Stimulated activated CD8-positive, alpha-beta memory T cell treated with anti-CD3 and anti-CD28 coated beads, Interleukin-7, amount 100 ng/mL, for 4 hours (primary cell): Measurements from ENCODE around the gene ADGRD1.
"Not testable (repeated sequence)": the region's sequence is repeated elsewhere in the genome, so short reads cannot be mapped to it uniquely, and the experiment has no call there.

ENCODE experiments used
- DNase-seq, 2 donors: peaks; one replicate each; pipeline ENCODE4 v3.0.0-alpha.2; 2020; ENCODE audit warnings: low read depth in 2 of 2

Gene ADGRD1

GRCh38 chr12:130953771-130954543 is at the start of gene ADGRD1:
Gene ADGRD1, plus strand, starts transcription at chr12:130953907. Its CDS starts 559 bp downstream, at chr12:130954466.
- no peak for DNase-seq

DNA sequence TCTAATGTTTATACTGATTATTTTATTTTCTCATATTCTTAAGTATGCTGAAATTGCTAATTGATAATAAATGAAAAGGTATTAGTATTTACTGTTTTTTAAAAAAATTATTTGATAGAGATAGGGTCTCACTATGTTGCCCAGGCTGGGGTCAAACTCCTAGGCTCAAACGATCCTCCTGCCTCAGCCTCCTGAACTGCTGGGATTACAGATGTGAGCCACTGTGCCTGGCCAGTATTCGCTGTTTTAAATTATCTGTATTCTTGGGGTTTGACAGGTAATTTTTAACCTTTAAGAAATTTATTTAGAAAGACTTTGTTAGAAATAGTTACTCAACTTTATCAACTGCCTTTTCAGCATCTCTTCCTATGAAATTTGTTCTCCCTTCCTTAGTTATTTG is 49.6 kb upstream of the ADGRD1 start:
- no peak for DNase-seq

DNA sequence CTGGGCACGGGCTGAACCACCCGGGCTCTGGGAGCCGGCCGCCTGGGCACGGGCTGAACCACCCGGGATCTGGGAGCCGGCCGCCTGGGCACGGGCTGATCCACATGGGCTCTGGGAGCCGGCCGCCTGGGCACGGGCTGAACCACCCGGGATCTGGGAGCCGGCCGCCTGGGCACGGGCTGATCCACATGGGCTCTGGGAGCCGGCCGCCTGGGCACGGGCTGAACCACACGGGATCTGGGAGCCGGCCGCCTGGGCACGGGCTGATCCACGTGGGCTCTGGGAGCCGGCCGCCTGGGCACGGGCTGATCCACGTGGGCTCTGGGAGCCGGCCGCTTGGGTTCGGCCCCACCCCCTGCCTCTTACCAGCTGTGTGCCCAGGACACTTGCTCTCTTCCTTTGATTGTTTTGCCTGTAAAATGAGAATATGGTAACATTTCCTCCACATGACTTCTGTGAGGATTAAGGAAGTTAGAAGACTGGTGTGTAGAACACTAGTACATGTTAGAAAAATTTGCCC is 48.7 kb upstream of the ADGRD1 start:
- not testable (repeated sequence) for DNase-seq

DNA sequence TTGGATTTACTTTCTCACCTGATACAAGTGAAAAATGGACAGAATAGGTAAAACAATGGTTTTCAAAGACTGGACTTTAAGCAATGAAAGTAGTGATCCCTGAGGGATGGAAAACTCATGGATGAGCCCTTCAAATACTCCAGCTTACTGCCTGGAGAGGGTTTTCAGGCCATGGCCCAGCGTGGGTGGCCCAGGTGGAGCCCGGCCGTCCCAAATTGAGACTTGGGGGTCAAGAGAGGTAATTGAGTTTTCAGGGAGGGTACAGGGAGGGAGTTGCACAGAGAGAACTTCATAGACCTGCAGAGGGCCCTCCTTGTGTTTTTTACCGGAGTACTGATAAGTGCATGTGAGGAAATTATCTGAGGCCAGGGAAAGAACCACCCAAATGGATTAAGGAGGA is 44.6 kb upstream of the ADGRD1 start:
- DNase-seq, result no peak

GRCh38 chr12:130911193-130911592 is 42.5 kb upstream of the ADGRD1 start:
- DNase-seq, result no peak

GRCh38 chr12:130911933-130912332 is 41.8 kb upstream of the ADGRD1 start:
- no peak for DNase-seq

GRCh38 chr12:130916241-130916911 is 37.3 kb upstream of the ADGRD1 start:
- no peak for DNase-seq

DNA sequence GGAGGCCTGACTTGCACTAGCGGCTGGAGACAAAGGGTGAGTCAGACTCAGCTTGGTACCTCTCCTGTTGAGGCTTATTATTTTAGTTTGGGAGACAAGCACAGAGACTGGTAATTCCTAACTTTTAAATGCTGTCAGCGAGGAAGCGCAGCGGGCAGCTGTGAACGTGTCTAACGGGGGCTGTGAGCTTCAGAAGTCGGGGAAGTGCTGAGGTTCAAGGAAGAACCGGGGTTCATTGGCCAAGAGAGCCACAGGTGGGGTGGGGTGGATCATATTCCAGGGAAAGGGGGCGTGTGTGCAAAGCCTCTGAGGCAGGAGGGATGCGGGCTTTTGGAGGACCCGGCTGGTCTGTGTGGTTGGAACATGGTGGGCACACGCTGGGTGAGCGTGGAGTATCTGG is 36.1 kb upstream of the ADGRD1 start:
- DNase-seq, result no peak

DNA sequence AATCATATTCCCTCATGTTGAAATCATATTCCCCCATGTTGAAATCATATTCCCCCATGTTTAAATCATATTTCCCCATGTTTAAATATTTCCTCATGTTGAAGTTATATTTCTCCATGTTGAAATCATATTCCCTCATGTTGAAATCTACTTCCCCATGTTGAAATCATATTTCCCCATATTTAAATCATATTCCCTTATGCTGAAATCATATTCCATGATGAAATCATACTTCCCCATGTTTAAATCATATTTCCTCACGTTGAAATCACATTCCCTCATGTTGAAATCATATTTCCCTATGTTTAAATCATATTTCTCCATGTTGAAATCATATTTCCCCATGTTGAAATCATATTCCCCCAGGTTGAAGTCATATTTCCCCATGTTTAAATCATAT is 34.6 kb upstream of the ADGRD1 start:
- no peak for DNase-seq

DNA sequence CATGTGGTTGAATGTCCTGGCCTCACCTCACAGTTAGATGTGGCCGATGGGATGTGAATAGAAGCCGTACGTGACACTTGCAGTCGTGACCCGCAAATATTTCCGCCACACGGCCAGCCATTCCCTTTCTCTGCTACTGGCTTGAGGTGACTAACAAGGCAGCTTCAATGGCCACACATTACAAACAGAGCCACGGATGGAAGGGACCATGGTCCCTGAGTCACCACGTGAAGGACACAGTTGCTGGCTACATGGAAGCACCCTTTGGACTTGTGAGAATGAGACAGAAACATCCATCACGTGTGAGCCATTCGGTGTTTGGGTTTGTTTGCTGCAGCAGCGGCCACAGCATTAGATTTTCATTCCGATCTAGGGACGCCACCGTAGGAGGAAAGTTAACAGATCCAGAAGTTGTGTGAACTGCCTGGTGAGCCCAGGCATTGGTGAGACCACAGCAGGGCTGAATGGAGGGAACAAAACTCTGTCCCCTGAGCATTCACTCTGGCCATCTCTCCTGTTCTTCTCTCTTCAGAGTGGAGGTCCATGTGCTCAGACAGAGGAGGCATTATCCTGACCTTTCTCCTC is 33.5 kb upstream of the ADGRD1 start:
- DNase-seq, result no peak

- DNase-seq, result no peak
Observed at GRCh38 chr12:130920723-130921381, 32.9 kb upstream of the ADGRD1 start.

GRCh38 chr12:130922511-130922953 is 31.2 kb upstream of the ADGRD1 start:
- DNase-seq, result no peak

- no peak for DNase-seq
Observed at GRCh38 chr12:130924966-130925665, 28.6 kb upstream of the ADGRD1 start.

- no peak for DNase-seq
Observed at GRCh38 chr12:130925666-130926015, 28.1 kb upstream of the ADGRD1 start.

DNA sequence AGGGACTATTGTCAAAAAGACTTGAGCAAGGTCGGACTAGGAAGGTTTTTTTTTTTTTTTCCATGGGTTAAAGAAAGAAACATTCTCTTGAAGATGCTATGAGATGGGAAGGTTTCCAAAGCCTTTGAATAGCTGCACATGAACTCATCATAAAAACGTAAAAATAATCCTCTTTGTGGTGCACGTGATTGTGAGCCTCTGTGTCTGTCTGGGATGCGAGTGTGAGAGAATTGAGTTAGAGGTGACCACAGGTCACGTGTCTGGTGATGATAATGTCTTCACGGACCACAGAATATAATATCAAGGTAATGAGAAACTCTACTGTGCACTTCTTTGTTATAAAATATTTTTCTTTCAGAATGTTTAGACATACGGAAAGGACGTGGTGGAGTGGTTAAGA is 24.3 kb upstream of the ADGRD1 start:
- no peak for DNase-seq

GRCh38 chr12:130932061-130932930 is 21.4 kb upstream of the ADGRD1 start:
- DNase-seq, result no peak

DNA sequence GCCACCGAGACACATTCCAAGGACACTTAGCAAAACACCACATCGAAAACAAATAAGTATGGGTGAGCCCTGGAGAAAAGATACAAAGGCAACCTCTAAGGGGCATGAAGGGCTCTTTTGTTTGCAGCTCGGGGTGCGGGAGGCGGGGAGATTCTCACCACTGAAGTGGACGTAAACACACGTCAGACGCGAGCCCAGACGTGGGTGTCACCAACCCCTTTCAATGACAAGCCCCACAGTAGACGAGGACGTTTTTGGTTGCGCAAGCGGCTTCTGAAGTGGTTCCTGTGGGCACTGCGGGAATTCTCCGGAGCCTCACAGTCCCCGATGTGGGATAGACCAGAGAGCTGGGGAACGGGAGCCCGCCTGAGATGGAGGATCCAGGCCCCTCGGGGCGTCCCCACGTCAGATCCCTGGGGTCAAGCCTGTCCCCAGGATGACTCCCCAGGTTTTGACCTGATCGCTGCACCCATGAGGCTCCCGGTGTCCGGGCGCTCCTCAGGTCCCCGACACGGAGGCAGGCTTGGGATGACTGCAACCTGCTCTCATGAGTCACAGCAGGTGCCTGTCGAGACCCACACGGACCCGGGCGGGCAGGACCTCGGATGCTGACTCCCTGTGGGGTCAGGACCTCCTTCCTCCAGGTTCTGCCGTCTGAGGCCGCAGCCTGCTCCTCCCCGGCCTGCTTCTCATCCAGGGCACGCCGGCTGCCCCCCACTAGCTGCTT is 20.3 kb upstream of the ADGRD1 start:
- no peak for DNase-seq

DNA sequence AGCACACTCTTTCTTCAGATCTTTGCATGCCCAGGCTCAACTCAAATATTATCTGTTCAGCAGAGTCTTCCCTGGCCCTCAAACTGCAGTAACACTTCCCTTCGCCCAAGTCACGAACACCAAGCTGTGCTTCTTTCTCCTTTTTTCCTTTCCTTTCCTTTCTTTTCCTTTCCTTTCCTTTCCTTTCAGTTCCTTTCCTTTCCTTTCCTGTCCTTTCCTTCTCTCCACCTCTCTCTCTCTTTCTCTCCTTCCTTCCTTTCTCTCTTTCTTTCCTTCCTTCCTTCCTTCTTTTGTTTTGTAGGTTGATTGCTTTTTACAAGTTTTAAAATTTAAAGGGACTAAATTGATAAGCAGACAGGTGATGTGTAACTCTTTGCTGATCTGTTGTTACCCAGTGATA is 19.0 kb upstream of the ADGRD1 start:
- no peak for DNase-seq

DNA sequence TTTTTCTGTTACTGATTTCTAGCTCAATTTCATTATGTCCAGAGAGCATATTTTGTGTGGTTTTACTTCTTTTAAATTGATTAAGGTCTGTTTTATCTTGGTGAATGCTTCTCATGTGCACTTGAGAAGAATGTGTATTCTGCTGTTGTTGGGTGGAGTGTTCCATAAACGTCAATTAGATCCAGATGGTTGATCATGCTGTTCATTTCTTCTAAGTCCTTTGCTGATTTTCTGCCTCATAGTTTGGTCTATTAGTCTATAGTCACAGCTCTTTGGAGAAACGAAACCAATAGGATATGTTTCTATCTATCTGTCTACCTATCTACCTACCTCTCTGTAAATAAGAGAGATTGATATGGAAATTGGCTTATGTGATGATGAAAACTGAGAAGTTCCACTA is 17.1 kb upstream of the ADGRD1 start:
- no peak for DNase-seq

GRCh38 chr12:130937063-130937462 is 16.6 kb upstream of the ADGRD1 start:
- DNase-seq, result no peak
